HL-60 (cell line): ENCODE results near the gene ARMC9.
"Not testable (repeated sequence)": the region's sequence is repeated elsewhere in the genome, so short reads cannot be mapped to it uniquely, and the experiment has no call there.

Experiments
- CTCF ChIP-seq: IDR thresholded peaks from one replicate; pipeline ENCODE4 v1.5.1; 2011; ENCODE audit warnings: low read length, control low read depth, inconsistent platforms; ENCODE audit not compliant: insufficient read depth
- GABPA ChIP-seq: IDR thresholded peaks from 2 replicates; pipeline ENCODE4 v1.6.1; 2012; ENCODE audit warnings: low read depth
- POLR2AphosphoS5 ChIP-seq: IDR thresholded peaks from 2 replicates; pipeline ENCODE4 v1.6.1; 2012; ENCODE audit warnings: low read depth
- REST ChIP-seq: IDR thresholded peaks from 2 replicates; pipeline ENCODE4 v1.6.1; 2012; ENCODE audit warnings: low read depth; ENCODE audit not compliant: insufficient replicate concordance

GRCh38 chr2:231349374-231349735, 150.9 kb downstream of the ARMC9 start:
- not testable (repeated sequence) for TF ChIP-seq CTCF, POLR2AphosphoS5, GABPA, REST
